HG03457 (cell line): ENCODE measurements around the gene SMIM24.
"Not testable (repeated sequence)": the region's sequence is repeated elsewhere in the genome, so short reads cannot be mapped to it uniquely, and the experiment has no call there.

Experiments used
- ATAC-seq: cut with Tn5 transposase; IDR thresholded peaks from one replicate; pipeline ENCODE4 v1.9.1; 2021; ENCODE audit warnings: moderate number of reproducible peaks; ENCODE audit not compliant: unreplicated experiment

The SMIM24 gene

GRCh38 chr19:3480383-3481091, at the start of gene SMIM24:
TSS of gene SMIM24 (minus strand) at chr19:3480525. CDS start at chr19:3480463, 62 bp downstream.
- ATAC-seq, result no peak

DNA sequence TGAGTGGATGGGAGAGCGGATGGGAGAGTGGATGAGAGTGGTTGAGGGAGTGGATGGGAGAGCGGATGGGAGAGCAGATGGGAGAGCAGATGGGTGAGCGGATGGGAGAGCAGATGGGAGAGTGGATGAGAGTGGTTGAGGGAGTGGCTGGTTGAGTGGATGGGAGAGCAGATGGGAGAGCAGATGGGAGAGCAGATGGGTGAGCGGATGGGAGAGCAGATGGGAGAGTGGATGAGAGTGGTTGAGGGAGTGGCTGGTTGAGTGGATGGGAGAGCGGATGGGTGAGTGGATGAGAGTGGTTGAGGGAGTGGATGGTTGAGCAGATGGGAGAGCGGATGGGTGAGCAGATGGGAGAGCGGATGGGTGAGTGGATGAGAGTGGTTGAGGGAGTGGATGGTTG, 49.0 kb upstream of the SMIM24 start:
- not testable (repeated sequence) for ATAC-seq

GRCh38 chr19:3528539-3529211, 48.4 kb upstream of the SMIM24 start:
- no peak for ATAC-seq

DNA sequence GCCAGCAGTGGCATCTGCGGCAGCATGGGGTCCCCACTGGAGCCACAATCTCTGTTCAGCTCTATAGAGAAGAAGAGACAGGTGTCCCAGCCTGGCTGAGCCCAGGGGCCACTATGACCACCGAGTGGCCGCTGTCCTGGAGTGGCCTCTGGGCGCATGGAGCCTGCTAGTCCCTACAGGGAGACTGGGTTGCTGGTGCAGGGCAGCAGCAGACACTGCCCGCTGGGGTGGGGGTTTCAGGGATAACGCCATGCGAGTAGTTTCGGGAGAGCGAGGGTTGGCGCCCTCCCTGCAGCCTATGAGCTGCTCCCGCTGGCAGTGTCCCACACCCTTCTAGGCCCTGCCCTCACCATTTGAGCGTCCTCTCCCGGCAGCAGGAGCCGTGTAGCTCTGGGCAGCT, 47.8 kb upstream of the SMIM24 start:
- ATAC-seq, result no peak

- no peak for ATAC-seq
Observed at GRCh38 chr19:3527238-3527910, 47.0 kb upstream of the SMIM24 start.

GRCh38 chr19:3526507-3527237, 46.3 kb upstream of the SMIM24 start:
- ATAC-seq, result no peak

- ATAC-seq, result no peak
Observed at GRCh38 chr19:3524904-3525451, 44.7 kb upstream of the SMIM24 start.

DNA sequence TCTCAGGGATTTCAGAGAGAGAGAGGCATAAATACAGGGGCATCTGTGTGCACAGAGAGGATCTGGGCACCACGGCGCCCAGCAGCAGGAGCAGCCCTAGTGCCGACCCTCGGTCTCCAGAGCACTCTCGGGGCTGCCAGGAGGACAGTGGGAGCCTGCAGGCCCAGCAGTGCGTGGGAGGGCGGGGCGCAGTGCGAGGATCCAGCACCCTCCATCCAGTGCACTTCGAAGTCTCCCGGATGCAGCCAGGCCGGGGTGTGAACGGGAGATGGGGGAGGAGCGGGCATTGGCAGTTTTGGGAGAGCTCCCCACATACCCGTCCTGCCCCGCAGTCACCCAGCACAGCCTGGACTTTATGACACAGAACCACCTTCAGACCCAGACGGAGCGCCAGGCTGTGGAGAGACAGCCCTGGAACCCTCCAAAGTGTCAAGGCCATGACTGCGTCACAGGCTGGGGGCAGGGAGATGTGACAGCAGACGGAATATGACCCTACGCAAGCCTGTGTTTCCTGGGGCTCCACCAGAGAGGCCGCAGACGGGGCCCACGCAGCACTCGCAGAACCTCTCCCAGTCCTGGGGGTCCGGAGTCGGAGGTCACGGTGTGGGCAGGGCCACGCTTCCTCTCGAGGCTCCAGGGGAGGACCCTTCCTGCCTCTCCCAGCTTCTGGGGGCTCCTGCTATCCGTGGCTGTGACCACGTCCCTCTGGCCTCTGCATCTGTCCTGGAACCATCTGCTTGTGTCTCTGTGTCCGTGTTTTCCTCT, 43.9 kb upstream of the SMIM24 start:
- no peak for ATAC-seq

GRCh38 chr19:3523361-3524077, 43.2 kb upstream of the SMIM24 start:
- ATAC-seq, result no peak

DNA sequence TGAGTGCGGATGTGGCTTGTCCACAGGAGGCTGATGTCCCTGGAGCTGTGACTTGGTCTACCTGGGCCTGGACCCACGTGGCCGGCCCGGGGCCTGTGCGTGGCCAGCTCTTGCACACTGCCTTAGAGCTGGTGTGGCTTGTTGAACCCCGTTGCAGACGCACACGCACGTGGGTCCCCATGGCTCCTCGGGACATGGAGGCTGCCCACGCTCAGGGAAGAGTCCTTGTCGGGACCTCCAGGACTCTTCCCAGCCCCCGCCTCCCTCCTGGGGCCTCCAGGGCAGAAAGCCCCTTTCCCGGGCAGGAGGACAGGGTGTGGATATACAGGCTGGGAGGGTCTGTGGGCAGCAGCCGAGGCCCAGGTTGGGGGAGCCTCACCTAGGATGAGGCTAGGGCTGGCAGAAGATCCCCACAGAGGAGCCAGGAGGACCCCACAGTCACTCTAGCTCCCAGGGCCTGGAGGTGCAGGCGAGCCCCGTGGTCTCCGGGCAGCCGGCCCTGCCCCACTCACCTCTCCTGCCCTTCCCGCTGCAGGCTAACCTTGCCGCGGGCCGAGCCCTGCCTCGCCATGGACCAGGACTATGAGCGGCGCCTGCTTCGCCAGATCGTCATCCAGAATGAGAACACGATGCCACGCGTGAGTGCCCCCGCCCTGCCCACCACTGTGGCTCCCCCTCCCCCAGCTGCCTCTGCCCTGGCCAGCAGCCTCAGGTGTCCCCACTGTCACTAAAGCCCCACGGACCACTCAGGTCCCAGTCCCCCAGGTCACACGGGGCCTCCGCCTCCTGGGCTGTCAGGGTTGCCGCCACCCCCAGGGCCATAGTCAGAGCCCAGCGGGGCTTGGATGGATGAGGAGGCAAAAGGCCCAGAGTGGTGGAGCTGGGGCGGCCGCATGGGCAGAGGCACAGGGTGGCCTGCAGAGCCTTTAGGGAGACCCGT, 42.4 kb upstream of the SMIM24 start:
- no peak for ATAC-seq

- no peak for ATAC-seq
Observed at GRCh38 chr19:3521104-3521445, 40.8 kb upstream of the SMIM24 start.

DNA sequence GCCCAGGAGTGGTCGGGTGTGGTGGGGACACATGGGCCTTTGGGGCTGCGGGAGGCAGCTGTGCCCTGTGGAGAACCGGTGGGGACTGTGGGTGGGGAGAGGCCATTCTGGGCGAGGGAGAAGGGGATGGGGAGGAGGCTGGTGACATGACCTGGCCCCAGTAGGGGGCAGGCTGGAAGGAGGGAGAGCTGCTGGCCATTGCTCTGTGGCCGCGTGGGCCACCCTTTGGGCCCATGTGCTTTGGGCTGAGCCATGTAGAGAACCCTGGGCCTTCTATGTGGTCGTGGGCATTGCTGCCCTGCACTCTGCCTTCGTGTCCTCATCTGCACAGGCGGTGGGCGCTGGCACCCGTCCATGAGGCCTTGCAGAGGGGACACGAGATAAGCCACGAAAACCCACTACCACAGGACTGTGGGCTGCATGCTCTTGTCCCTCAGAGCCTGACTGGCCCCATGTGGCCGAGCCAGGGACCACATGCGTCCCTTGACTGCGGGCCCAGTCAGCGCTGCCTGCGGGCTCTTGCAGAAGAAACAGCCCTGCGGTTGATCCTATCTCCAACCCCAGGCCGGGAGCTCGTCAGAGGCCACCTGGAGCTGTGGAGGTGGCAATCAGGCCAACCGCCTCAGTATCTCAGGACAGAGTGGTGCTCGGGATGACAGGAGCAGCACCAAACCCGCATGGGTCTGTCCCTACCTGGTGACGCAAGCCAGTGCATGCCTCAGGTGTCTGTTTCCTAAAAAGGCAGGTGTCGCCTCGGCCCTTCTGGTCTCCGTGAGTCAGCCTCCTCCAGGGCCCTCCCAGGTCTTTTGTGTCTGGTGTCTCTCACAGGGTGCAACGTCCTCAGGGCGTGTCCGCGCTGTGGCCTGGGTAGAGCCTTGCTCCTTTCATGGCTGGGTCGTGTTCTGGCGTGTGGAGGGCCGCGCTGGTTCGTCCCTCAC, 40.1 kb upstream of the SMIM24 start:
- ATAC-seq, result no peak

DNA sequence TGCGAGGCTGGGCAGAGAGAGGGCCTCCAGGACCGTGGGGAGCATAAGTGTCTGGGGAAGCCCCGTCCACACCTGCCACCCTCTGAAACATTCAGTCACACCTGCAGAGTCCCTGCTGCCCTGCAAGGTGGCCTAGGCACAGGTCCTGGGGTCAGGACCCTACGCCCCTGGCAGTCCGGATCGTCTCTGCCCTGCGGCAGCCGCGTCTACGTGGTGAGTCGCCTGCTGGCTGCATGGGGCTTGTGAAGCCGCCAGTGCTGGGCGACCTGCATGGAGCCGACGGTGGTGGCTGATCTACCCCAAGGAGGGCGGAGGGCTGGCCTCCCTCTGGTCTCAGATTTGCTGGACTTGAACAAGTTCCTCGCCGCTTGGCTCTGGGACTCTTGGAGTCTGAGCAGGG, 38.8 kb upstream of the SMIM24 start:
- ATAC-seq, result no peak

GRCh38 chr19:3518659-3519058, 38.3 kb upstream of the SMIM24 start:
- ATAC-seq, result no peak

GRCh38 chr19:3518255-3518654, 37.9 kb upstream of the SMIM24 start:
- no peak for ATAC-seq

GRCh38 chr19:3517638-3518037, 37.3 kb upstream of the SMIM24 start:
- ATAC-seq, result no peak

DNA sequence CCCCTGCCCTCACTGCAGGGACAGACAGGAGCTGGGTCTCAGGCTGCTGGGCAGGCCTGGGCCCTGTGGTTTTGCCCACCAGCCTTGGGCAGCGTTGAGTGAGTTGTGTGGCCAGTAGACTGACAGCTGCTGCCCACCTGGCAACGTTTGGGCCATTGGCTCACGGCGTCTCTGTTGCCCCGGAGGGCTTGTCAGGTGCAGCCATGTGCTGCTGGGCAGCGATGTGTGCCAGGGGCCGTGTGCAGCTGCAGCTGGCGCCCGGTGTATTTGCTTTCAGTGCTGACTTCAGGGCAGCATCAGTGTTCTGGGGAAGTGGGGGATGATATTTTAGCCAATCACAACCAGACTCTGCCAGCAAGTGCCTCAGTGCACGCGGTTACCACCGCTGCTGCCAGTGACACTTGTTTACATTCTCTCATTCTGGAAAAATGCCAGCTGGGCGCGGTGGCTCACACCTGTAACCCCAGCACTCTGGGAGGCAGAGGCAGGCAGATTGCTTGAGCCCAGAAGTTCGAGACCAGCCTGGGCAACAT, 36.4 kb upstream of the SMIM24 start:
- no peak for ATAC-seq
